ENCODE results near the gene DCPS.

Gene DCPS

GRCh38 chr11:126352934-126353801 lies 49.3 kb downstream of the DCPS start:
- peak; percentile 95 for DNase-seq (ENCODE audit: low read depth)

GRCh38 chr11:126354631-126355323 lies 50.9 kb downstream of the DCPS start:
- TF ChIP-seq, protein P1, sequence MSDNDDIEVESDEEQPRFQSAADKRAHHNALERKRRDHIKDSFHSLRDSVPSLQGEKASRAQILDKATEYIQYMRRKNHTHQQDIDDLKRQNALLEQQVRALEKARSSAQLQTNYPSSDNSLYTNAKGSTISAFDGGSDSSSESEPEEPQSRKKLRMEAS (IDR thresholded peaks at IDR 0.05; ENCODE audit: low read depth, low read length), result 0 out of 2 replicates have a peak, but pooled peaks have one; percentile 21
- no peak for TF ChIP-seq POLR2A (IDR thresholded peaks at IDR 0.05; ENCODE audit: extremely low read depth, insufficient read length)
- TF ChIP-seq, protein P2, sequence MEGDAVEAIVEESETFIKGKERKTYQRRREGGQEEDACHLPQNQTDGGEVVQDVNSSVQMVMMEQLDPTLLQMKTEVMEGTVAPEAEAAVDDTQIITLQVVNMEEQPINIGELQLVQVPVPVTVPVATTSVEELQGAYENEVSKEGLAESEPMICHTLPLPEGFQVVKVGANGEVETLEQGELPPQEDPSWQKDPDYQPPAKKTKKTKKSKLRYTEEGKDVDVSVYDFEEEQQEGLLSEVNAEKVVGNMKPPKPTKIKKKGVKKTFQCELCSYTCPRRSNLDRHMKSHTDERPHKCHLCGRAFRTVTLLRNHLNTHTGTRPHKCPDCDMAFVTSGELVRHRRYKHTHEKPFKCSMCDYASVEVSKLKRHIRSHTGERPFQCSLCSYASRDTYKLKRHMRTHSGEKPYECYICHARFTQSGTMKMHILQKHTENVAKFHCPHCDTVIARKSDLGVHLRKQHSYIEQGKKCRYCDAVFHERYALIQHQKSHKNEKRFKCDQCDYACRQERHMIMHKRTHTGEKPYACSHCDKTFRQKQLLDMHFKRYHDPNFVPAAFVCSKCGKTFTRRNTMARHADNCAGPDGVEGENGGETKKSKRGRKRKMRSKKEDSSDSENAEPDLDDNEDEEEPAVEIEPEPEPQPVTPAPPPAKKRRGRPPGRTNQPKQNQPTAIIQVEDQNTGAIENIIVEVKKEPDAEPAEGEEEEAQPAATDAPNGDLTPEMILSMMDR (IDR thresholded peaks at IDR 0.05; ENCODE audit: low read depth, low read length), result no peak
- peak; percentile 41; the same call in 1 of the 2 replicates for TF ChIP-seq MYC (IDR thresholded peaks at IDR 0.05; ENCODE audit: low read depth, low read length)
- DNase-seq (ENCODE audit: low read depth), result peak; percentile 63
- peak overlapping the region; percentile 96 for H3K4me3 ChIP-seq (ENCODE audit: low read depth, low read length)

More at GRCh38 chr11:126352934-126353801, 49.3 kb downstream of the DCPS start:
- peak overlapping the region; percentile 96 for H3K4me3 ChIP-seq (ENCODE audit: low read depth, low read length)
- TF ChIP-seq, protein P2 (IDR thresholded peaks at IDR 0.05; ENCODE audit: low read depth, low read length), result no peak
- TF ChIP-seq MYC (IDR thresholded peaks at IDR 0.05; ENCODE audit: low read depth, low read length), result peak; percentile 80
- TF ChIP-seq, protein P1 (IDR thresholded peaks at IDR 0.05; ENCODE audit: low read depth, low read length), result peak; percentile 93

DNA sequence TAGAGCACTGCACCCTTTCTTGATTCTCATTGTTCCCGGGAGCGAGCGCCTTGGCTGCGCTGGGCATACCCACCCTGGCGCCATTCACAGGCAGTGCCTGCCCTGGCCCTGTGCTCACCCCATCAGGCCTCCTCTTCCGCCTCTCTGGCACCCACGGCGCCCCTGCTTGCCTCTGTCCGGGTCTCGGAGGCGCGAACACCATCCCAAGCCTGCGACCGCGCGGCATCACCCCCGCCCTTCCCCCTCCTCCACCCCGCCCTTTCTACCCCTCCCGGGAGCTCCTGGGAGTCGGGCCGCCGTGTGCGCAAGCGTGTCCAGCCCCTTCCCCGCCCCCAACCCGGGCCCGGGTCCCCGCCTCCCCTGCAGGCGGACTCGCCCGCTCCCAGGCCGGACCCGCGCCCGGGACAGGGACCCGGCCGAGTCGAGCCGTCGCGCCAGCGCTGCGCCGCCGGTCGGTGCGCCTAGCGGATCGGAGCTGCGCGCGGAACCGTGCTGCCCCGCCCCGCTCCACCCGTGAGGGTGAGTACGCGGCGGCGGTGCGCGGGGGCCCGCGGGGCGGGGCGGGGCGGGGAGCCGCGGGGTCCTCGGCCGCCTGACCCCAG lies 51.6 kb downstream of the DCPS start, which contains the start of gene ST3GAL4:
Gene ST3GAL4 (plus strand): TSS at position 363 of the 602 bp plus-strand sequence. CDS start 50,470 bp downstream, outside the sequence.
- TF ChIP-seq, protein P2 (IDR thresholded peaks at IDR 0.05; ENCODE audit: low read depth, low read length), result no peak
- peak; percentile 48; the same call in 1 of the 2 replicates for TF ChIP-seq MYC (IDR thresholded peaks at IDR 0.05; ENCODE audit: low read depth, low read length)
- TF ChIP-seq POLR2A (IDR thresholded peaks at IDR 0.05; ENCODE audit: extremely low read depth, insufficient read length), result peak; percentile 73
- peak within 1 kb of the TSS; percentile 96 for H3K4me3 ChIP-seq (ENCODE audit: low read depth, low read length)
- peak; percentile 96 for DNase-seq (ENCODE audit: low read depth)

GRCh38 chr11:126355926-126356897 lies 52.4 kb downstream of the DCPS start:
- peak; percentile 81 for DNase-seq (ENCODE audit: low read depth)
- TF ChIP-seq, protein P2 (IDR thresholded peaks at IDR 0.05; ENCODE audit: low read depth, low read length), result no peak
- peak; percentile 76 for TF ChIP-seq MYC (IDR thresholded peaks at IDR 0.05; ENCODE audit: low read depth, low read length)
- no peak for TF ChIP-seq POLR2A (IDR thresholded peaks at IDR 0.05; ENCODE audit: extremely low read depth, insufficient read length)
- TF ChIP-seq, protein P1 (IDR thresholded peaks at IDR 0.05; ENCODE audit: low read depth, low read length), result peak; percentile 71
- H3K4me3 ChIP-seq (ENCODE audit: low read depth, low read length), result peak overlapping the region; percentile 94
